ENCODE data around the gene DNAAF2.
"Not testable (repeated sequence)": the region's sequence is repeated elsewhere in the genome, so short reads cannot be mapped to it uniquely, and the experiment has no call there.

Gene DNAAF2, protein sequence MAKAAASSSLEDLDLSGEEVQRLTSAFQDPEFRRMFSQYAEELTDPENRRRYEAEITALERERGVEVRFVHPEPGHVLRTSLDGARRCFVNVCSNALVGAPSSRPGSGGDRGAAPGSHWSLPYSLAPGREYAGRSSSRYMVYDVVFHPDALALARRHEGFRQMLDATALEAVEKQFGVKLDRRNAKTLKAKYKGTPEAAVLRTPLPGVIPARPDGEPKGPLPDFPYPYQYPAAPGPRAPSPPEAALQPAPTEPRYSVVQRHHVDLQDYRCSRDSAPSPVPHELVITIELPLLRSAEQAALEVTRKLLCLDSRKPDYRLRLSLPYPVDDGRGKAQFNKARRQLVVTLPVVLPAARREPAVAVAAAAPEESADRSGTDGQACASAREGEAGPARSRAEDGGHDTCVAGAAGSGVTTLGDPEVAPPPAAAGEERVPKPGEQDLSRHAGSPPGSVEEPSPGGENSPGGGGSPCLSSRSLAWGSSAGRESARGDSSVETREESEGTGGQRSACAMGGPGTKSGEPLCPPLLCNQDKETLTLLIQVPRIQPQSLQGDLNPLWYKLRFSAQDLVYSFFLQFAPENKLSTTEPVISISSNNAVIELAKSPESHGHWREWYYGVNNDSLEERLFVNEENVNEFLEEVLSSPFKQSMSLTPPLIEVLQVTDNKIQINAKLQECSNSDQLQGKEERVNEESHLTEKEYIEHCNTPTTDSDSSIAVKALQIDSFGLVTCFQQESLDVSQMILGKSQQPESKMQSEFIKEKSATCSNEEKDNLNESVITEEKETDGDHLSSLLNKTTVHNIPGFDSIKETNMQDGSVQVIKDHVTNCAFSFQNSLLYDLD
- 21.4 to 54.3 (median 33.0) reads per million in 9 experiments for total RNA-seq

DNA sequence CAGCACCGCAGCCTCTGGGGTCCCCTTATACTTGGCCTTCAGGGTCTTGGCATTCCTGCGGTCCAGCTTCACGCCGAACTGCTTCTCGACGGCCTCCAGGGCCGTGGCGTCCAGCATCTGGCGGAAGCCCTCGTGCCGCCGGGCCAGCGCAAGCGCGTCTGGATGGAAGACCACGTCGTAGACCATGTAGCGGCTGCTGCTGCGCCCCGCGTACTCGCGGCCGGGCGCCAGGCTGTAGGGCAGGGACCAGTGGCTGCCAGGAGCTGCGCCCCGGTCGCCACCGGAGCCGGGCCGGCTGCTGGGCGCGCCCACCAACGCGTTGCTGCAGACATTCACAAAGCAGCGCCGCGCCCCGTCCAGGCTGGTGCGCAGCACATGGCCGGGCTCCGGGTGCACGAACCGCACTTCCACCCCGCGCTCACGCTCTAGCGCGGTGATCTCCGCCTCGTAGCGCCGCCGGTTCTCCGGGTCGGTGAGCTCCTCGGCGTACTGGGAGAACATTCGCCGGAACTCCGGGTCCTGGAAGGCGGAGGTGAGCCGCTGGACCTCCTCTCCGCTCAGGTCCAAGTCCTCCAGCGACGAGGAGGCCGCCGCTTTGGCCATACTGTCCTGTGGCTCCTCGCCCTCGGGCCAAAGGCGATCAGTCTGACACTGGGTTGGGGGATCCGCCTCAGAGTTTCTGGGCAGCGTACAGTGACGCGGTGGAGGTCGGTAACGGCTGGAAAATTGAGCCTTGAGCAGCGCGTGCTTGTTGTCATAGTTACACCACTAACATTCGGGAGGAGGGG is at the start of gene DNAAF2:
Gene DNAAF2 (minus strand): TSS at position 698 of the 788 bp plus-strand sequence. CDS start 95 bp downstream, at position 603.
- peak within 1 kb of the TSS; percentile 99 for H3K27ac Mint-ChIP-seq
- peak; percentile 47 for ATAC-seq (replicated peaks)

DNA sequence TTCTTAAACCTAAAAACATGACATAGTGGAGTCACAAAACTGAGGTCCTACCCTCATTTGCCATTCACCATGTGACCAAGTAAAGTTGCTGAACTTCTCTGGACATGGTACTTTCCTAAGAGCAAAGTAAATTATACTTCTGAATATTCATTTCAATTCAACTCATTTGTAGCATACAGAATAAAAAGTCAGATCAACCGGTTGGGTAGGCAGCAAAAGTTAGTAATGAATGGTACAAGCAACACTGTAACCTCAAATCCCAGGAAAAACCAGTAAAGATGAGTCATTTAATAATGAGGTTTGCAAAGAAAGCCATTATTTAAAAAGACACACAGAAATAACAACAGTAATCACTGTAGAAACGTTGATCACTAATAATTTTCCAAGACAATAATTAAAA is 44.2 kb upstream of the DNAAF2 start:
- no peak for ATAC-seq (replicated peaks)
- Mint-ChIP-seq H3K27ac (no peak overlapping the region), H3K9me3 (no peaks in the 10 kb centered on the region), H3K4me1 (ENCODE audit: low read depth in 2 of 2) (no peaks in the 10 kb centered on the region), H3K4me3 (no peak overlapping the region), H3K27me3 (no peaks in the 10 kb centered on the region), H3K36me3 (ENCODE audit: insufficient read depth) (no peaks in the 10 kb centered on the region)
- no peak for DNase-seq

More for the DNA sequence above, at the start of gene DNAAF2:
- H3K27me3 Mint-ChIP-seq = no peaks in the 10 kb centered on the region
- peaks cover 36 to 49% of the 10 kb centered on the region in 2 donors for H3K4me1 Mint-ChIP-seq (ENCODE audit: low read depth in 2 of 2)
- peak; percentile 63 to 72 (median 65) for DNase-seq
- peak within 1 kb of the TSS; percentile 95 to 99 for H3K4me3 Mint-ChIP-seq
- no peaks in the 10 kb centered on the region for H3K9me3 Mint-ChIP-seq
- peaks cover 56% of the 10 kb centered on the region for H3K36me3 Mint-ChIP-seq (ENCODE audit: insufficient read depth)

DNA sequence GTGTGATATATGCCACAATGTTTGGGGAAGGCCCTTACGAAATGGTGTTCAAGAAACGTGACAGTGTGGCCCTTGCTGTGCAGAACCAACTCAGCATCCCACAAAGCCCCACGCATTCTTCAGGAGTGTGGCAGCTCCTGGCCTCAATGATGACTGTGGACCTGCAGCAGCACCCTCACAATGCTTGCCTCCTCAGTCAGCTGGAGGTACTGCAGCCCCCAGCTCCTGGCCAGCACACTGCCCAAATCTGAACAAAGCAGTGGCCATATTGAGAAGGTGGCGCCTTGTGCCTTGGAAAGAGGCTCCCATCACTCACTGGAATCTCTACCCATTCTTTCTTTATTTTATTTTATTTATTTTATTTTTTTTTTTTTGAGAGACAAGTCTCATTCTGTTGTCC is 42.6 kb upstream of the DNAAF2 start:
- no peak overlapping the region for H3K4me3 Mint-ChIP-seq
- no peaks in the 10 kb centered on the region for H3K4me1 Mint-ChIP-seq (ENCODE audit: low read depth in 2 of 2)
- H3K27ac Mint-ChIP-seq = no peak overlapping the region
- H3K9me3 Mint-ChIP-seq = peaks cover 0 to 1% of the 10 kb centered on the region in 2 donors
- no peaks in the 10 kb centered on the region for H3K27me3 Mint-ChIP-seq
- DNase-seq (no peak), ATAC-seq (replicated peaks) (peak; percentile 56)
- H3K36me3 Mint-ChIP-seq (ENCODE audit: insufficient read depth) = no peaks in the 10 kb centered on the region

DNA sequence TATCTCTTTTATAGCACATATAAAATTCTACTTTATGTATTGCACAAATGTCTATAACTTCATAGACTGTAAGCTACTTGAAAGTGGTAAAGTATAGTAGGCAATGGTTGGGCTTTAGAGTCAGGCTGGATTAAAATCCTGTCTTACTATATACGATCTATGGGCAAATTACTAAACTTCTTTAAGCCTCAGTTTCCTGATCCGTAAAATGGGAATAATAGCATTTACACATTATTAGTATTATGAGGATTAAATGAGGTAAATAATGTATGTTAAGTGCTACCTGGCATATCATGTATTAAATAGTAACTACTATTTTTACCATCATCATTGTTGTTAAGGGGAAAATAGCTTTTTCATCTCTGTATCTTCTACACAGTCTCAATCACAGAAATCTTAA is 38.5 kb upstream of the DNAAF2 start:
- no peak for ATAC-seq (replicated peaks)
- no peaks in the 10 kb centered on the region for H3K27me3 Mint-ChIP-seq
- no peak overlapping the region for H3K27ac Mint-ChIP-seq
- no peak for DNase-seq
- H3K4me1 Mint-ChIP-seq (ENCODE audit: low read depth in 2 of 2) = no peaks in the 10 kb centered on the region
- no peaks in the 10 kb centered on the region for H3K36me3 Mint-ChIP-seq (ENCODE audit: insufficient read depth)
- peaks cover 0 to 2% of the 10 kb centered on the region in 2 donors for H3K9me3 Mint-ChIP-seq
- H3K4me3 Mint-ChIP-seq = no peak overlapping the region

DNA sequence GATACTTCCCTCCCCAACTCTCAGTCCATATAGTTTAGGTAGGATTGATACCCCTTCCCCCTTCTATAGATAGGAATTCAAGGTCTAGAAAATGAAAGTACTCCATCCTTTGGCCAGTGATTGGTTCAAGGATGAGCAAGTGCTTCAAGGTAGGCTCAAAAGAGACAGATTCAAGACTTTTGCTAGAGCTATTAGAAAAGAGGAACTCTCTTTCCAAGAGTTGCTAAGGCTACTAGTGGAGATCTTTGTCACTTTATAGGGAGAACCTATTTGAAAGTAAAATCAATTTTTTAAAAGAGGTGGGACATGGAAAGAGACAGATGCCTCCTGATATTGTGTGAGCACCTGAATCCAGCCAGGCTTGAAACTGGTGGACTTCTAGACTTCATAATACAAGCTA is 35.4 kb upstream of the DNAAF2 start:
- H3K4me3 Mint-ChIP-seq = no peak overlapping the region
- peak overlapping the region; percentile 12 to 52 for H3K27ac Mint-ChIP-seq
- DNase-seq (no peak), ATAC-seq (replicated peaks) (no peak)
- peaks cover 0 to 2% of the 10 kb centered on the region in 2 donors for H3K9me3 Mint-ChIP-seq
- no peaks in the 10 kb centered on the region for H3K27me3 Mint-ChIP-seq
- no peaks in the 10 kb centered on the region for H3K36me3 Mint-ChIP-seq (ENCODE audit: insufficient read depth)
- H3K4me1 Mint-ChIP-seq (ENCODE audit: low read depth in 2 of 2) = no peaks in the 10 kb centered on the region

DNA sequence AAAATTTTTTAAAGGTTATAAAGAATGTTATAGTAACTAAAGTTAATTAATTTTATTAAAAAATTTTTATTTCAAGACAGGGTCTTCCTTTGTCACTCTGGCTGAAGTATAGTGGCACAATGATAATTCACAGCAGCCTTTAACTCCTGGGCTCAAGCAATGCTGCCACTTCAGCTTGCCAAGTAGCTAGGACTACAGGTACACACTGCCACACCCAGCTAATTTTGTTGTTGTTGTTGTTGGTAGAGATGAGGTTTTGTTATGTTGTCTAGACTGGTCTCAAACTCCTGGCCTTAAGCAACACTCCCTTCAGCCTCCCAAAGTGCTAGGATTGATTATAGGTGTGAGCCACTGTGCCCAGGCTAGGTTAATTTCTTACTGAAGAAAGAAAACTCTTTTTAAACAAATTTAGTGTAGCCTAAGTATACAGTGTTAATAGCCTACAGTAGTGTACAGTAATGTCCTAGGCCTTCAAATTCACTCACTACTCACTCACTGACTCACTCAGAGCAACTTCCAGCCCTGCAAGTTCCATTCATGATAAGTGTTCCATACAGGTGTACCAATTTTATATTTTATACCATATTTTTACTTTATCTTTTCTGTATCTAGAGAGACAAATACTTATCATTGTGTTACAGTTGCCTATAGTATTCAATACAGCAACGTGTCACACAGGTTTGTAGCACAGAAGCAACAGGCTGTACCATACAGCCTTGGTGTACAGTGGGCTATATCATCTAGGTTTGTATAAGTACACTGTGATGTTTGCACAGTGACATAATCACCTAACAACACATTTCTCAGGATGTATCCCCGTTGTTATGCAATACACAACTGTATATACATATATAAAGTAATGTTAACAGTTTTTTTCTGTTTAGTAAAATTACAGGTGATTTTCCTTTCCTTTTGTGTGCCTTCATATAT is 24.7 kb upstream of the DNAAF2 start:
- H3K27ac Mint-ChIP-seq = no peak overlapping the region
- no peaks in the 10 kb centered on the region for H3K9me3 Mint-ChIP-seq
- no peaks in the 10 kb centered on the region for H3K4me1 Mint-ChIP-seq (ENCODE audit: low read depth in 2 of 2)
- H3K27me3 Mint-ChIP-seq = no peaks in the 10 kb centered on the region
- DNase-seq = no peak
- H3K36me3 Mint-ChIP-seq (ENCODE audit: insufficient read depth) = no peaks in the 10 kb centered on the region
- ATAC-seq (replicated peaks) = no peak
- no peak overlapping the region for H3K4me3 Mint-ChIP-seq

DNA sequence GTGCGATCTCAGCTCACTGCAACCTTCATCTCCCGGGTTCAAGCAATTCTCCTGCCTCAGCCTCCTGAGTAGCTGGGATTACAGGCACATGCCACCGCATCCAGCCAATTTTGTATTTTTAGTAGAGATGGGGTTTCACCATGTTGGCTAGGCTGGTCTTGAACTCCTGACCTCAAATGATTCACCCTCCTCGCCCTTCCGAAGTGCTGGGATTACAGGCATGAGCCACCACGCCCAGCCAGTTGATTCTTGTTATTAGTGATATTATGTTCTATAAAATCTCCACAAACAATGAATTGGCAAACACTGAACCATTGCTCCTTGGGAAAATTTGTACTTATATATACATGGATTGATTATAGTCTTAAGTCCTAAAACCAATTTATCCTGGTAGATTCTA is 22.5 kb upstream of the DNAAF2 start:
- ATAC-seq (replicated peaks) = not testable (repeated sequence)

DNA sequence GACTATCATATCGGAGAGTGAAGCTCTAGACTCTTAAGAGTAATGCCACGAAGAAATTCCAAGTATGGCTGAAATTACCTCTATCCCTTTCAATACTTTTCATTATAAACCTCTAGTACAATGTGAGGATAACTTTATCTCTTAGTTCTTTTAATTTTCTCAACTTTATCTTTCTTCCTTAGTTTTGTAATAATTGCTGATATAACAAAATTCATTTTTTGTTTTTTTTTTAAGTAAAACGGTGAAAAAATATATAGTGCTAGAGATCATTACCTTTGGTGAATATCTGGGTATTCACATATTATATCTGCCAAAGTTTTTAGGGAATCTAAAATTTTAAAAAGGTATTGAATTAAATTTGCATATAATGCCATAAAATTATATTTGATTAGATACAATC is 19.5 kb upstream of the DNAAF2 start:
- H3K4me3 Mint-ChIP-seq = no peak overlapping the region

More for the DNA sequence above, 22.5 kb upstream of the DNAAF2 start:
- not testable (repeated sequence) for DNase-seq; H3K27me3 Mint-ChIP-seq; H3K36me3 Mint-ChIP-seq (ENCODE audit: insufficient read depth); H3K4me3 Mint-ChIP-seq; H3K9me3 Mint-ChIP-seq; H3K4me1 Mint-ChIP-seq (ENCODE audit: low read depth in 2 of 2)
- H3K27ac Mint-ChIP-seq = peak overlapping the region in 1 of 2 donors; percentile 46

DNA sequence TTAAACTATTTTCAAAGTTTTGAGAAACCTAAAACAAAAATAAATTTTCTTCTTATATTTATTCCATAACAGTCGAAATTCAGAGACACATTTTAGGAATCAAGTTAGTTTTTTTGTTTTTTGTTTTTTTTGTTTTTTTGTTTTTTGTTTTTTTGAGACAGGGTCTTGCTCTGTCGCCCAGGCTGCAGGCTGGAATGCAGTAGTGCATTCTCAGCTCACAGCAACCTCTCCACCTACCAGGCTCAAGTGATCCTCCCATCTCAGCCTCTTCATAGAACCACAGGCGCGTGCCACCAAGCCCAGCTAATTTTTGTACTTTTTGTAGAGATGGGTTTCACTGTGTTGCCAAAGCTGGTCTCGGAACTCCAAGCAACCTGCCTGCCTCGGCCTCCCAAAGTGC is 18.5 kb upstream of the DNAAF2 start:
- no peaks in the 10 kb centered on the region for H3K27me3 Mint-ChIP-seq
- H3K4me3 Mint-ChIP-seq = no peak overlapping the region
- no peaks in the 10 kb centered on the region for H3K9me3 Mint-ChIP-seq
- ATAC-seq (replicated peaks) = no peak
- H3K4me1 Mint-ChIP-seq (ENCODE audit: low read depth in 2 of 2) = peaks cover 0 to 6% of the 10 kb centered on the region in 2 donors
- no peaks in the 10 kb centered on the region for H3K36me3 Mint-ChIP-seq (ENCODE audit: insufficient read depth)
- no peak for DNase-seq
- no peak overlapping the region for H3K27ac Mint-ChIP-seq

More for the DNA sequence above, 19.5 kb upstream of the DNAAF2 start:
- H3K9me3 Mint-ChIP-seq = no peaks in the 10 kb centered on the region
- no peaks in the 10 kb centered on the region for H3K36me3 Mint-ChIP-seq (ENCODE audit: insufficient read depth)
- H3K27me3 Mint-ChIP-seq = no peaks in the 10 kb centered on the region
- peaks cover 0 to 6% of the 10 kb centered on the region in 2 donors for H3K4me1 Mint-ChIP-seq (ENCODE audit: low read depth in 2 of 2)
- DNase-seq = no peak
- H3K27ac Mint-ChIP-seq = no peak overlapping the region
- ATAC-seq (replicated peaks) = no peak

DNA sequence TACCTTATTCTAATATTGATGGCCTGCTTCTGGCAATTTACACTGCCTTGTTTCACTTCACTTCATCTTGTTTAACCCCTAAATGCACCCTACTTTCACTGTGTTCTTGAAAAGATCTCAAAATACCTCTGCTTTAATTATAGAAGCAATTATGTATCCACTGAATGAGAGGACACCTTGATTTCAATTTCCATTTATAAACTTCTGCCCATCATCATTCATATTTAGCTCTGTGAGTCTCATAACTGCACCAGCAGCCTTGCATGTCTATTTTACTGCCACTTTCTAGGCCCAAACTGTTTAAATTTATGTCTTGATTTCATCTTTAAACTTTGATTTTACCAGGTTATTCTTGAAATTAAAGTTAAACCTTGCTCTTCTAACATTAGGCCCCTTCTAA is 7.1 kb upstream of the DNAAF2 start:
- Mint-ChIP-seq H3K4me3 (peak overlapping the region; percentile 3 to 15), H3K27ac (peak overlapping the region; percentile 72 to 87), H3K9me3 (no peaks in the 10 kb centered on the region), H3K27me3 (no peaks in the 10 kb centered on the region), H3K4me1 (ENCODE audit: low read depth in 2 of 2) (peaks cover 26 to 33% of the 10 kb centered on the region in 2 donors), H3K36me3 (ENCODE audit: insufficient read depth) (peaks cover 18% of the 10 kb centered on the region)
- no peak for ATAC-seq (replicated peaks)
- no peak for DNase-seq

DNA sequence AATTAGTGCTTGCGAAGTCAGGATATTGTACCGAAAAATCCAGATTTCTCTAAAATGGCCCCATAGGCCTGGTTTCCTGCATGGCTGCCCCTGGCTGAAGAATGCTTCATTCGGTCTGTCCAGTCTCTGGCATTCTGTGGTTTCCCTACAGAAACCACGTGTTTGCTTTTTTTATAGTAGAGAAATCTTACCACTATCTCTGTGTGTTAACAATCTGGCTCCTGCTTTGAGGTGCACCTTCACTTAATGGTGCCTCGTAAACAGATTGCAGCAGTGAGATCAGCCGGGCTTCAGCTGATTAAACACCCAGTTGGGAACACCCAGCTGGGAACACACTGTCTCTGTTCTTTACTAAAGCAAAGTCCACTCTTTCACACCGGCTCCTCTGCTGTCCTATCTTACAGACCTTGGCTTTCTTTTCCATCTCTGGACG is 6.7 kb upstream of the DNAAF2 start:
- ATAC-seq (replicated peaks) (no peak), DNase-seq (no peak)
- H3K4me3 Mint-ChIP-seq = peak overlapping the region; percentile 3 to 15
- H3K4me1 Mint-ChIP-seq (ENCODE audit: low read depth in 2 of 2) = peaks cover 25 to 37% of the 10 kb centered on the region in 2 donors
- H3K36me3 Mint-ChIP-seq (ENCODE audit: insufficient read depth) = peaks cover 21% of the 10 kb centered on the region
- H3K27me3 Mint-ChIP-seq = no peaks in the 10 kb centered on the region
- no peaks in the 10 kb centered on the region for H3K9me3 Mint-ChIP-seq
- peak overlapping the region; percentile 72 to 87 for H3K27ac Mint-ChIP-seq
